Neural cell (in vitro differentiated cells): ENCODE results near the gene NT5C2. TPM values are rescaled to one million over a fixed set of nuclear protein-coding genes. Genes with fewer than 3 reads are reported as not detected.
"Not testable (repeated sequence)": the region's sequence is repeated elsewhere in the genome, so short reads cannot be mapped to it uniquely, and the experiment has no call there.

Source experiments
- H2AFZ ChIP-seq: fragments of 200-600, 300-800 bp; sonication (generic), shearing (Covaris generic); 2 replicates; pipeline ENCODE4 v1.6.0; 2014; ENCODE audit warnings: low read depth, mild to moderate bottlenecking, antibody characterized with exemption, low read length, moderate library complexity
- H3F3A ChIP-seq: fragments of 200-600 bp; shearing (Covaris generic); 2 replicates; pipeline ENCODE4 v1.6.1; 2016; ENCODE audit warnings: mild to moderate bottlenecking, moderate library complexity, mixed read lengths, antibody characterized with exemption, low read length; ENCODE audit not compliant: insufficient read depth, poor library complexity, severe bottlenecking
- H3K27ac ChIP-seq: fragments of 200-600, 300-800 bp; sonication (generic), shearing (Covaris generic); 2 replicates; pipeline ENCODE4 v1.5.1; 2014; ENCODE audit warnings: mild to moderate bottlenecking, low read length, moderate library complexity
- H3K27me3 ChIP-seq: fragments of 300-800, 200-600 bp; sonication (generic), shearing (Covaris generic); 2 replicates; pipeline ENCODE4 v1.6.0; 2014; ENCODE audit warnings: mild to moderate bottlenecking, low read depth, low read length, moderate library complexity; ENCODE audit not compliant: insufficient read depth
- H3K36me3 ChIP-seq: fragments of 300-800, 200-600 bp; sonication (generic), shearing (Covaris generic); 2 replicates; pipeline ENCODE4 v1.5.1; 2014; ENCODE audit warnings: mild to moderate bottlenecking, antibody characterized with exemption, low read length, moderate library complexity; ENCODE audit not compliant: insufficient read depth
- H3K4me2 ChIP-seq: fragments of 300-800, 200-600 bp; sonication (generic), shearing (Covaris generic); 2 replicates; pipeline ENCODE4 v1.6.0; 2014; ENCODE audit warnings: mild to moderate bottlenecking, low read length
- H3K4me3 ChIP-seq: fragments of 300-800, 200-600 bp; sonication (generic), shearing (Covaris generic); 2 replicates; pipeline ENCODE4 v1.5.1; 2014; ENCODE audit warnings: mild to moderate bottlenecking, low read length, moderate library complexity
- H3K79me2 ChIP-seq: fragments of 200-600 bp; shearing (Covaris generic); replicated peaks from 2 replicates; pipeline ENCODE4 v1.6.0; 2014; ENCODE audit warnings: mild to moderate bottlenecking, low read length, moderate library complexity; ENCODE audit not compliant: insufficient read depth
- H3K9ac ChIP-seq: fragments of 300-800, 200-600 bp; sonication (generic), shearing (Covaris generic); 2 replicates; pipeline ENCODE4 v1.6.1; 2016; ENCODE audit warnings: mild to moderate bottlenecking, low read length, mixed read lengths
- H3K9me2 ChIP-seq: fragments of 200-600 bp; shearing (Covaris generic); 2 replicates; pipeline ENCODE4 v1.6.1; 2016; ENCODE audit warnings: mild to moderate bottlenecking, low read length, mixed read lengths; ENCODE audit not compliant: insufficient read depth
- H3K9me3 ChIP-seq: fragments of 200-600, 300-800 bp; sonication (generic), shearing (Covaris generic); 2 replicates; pipeline ENCODE4 v1.6.1; 2016; ENCODE audit warnings: mild to moderate bottlenecking, mixed run types, low read length, moderate library complexity, mixed read lengths
- H4K20me1 ChIP-seq: fragments of 200-600 bp; shearing (Covaris generic); 2 replicates; pipeline ENCODE4 v1.6.1; 2016; ENCODE audit warnings: mild to moderate bottlenecking, mixed run types; ENCODE audit not compliant: insufficient read depth
- EP300 ChIP-seq: fragments of 450-650 bp; conservative IDR thresholded peaks from 2 replicates; pipeline ENCODE4 v1.6.1; 2014; ENCODE audit warnings: antibody characterized with exemption, mild to moderate bottlenecking, moderate library complexity; ENCODE audit not compliant: poor library complexity, severe bottlenecking
- EZH2 ChIP-seq: fragments of 200-600, 300-800 bp; shearing (Covaris generic), sonication (generic); IDR thresholded peaks from 2 replicates; pipeline ENCODE4 v1.6.1; 2014; ENCODE audit warnings: antibody characterized with exemption, low read length, borderline replicate concordance, mild to moderate bottlenecking; ENCODE audit not compliant: insufficient read depth, poor library complexity, severe bottlenecking
- MXI1 ChIP-seq: fragments of 450-650 bp; conservative IDR thresholded peaks from 2 replicates; pipeline ENCODE4 v1.6.1; 2014; ENCODE audit warnings: antibody characterized with exemption, mild to moderate bottlenecking; ENCODE audit not compliant: poor library complexity, severe bottlenecking
- POLR2AphosphoS5 ChIP-seq: IDR thresholded peaks from 2 replicates; pipeline ENCODE4 v1.6.1; 2012
- RAD21 ChIP-seq: fragments of 450-650 bp; conservative IDR thresholded peaks from 2 replicates; pipeline ENCODE4 v1.6.1; 2014; ENCODE audit warnings: antibody characterized with exemption, mild to moderate bottlenecking, moderate library complexity
- REST ChIP-seq: IDR thresholded peaks from 2 replicates; pipeline ENCODE4 v1.6.1; 2012; ENCODE audit warnings: borderline replicate concordance
- SMC3 ChIP-seq: fragments of 450-650 bp; conservative IDR thresholded peaks from 2 replicates; pipeline ENCODE4 v1.6.1; 2014; ENCODE audit warnings: antibody characterized with exemption, mild to moderate bottlenecking, moderate library complexity; ENCODE audit not compliant: poor library complexity
- TAF1 ChIP-seq: IDR thresholded peaks from 2 replicates; pipeline ENCODE4 v1.6.1; 2012; ENCODE audit warnings: low read depth
- polyA plus RNA-seq: library from polyadenylated mRNA; depleted of rRNA; stranded (reverse); fragments of >200 nt; gene quantifications from 2 replicates; pipeline ENCODE4 v1.2.3, GENCODE V29; 2014
- TF ChIP-seq, protein P1 (sequence below): fragments of 450-650 bp; IDR thresholded peaks from 2 replicates; pipeline ENCODE4 v1.5.1; 2014; ENCODE audit warnings: antibody characterized with exemption, mild to moderate bottlenecking, moderate library complexity; ENCODE audit not compliant: poor library complexity, severe bottlenecking

NT5C2 gene
- polyA plus RNA-seq, 1 donor from 2014 or later = 190 TPM

DNA sequence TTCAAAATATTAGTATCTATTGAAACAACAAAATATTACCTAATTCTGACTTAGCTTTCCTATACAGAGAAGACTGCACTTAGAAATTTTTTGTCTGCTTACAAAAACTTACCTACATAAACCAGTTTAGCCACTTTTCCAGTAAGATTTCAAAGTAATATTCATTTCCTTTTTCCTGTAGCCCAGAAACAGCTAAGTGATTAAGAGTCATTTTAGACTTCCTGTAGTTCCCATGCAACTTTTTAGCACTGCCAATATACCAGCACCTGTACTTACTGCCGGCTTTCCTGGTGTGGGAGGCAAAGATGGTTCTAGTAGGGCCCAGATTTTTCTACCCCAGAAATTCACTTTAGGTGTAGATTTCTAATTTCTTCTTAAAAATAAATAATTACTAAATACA lies 21.8 kb downstream of the NT5C2 start:
- Histone ChIP-seq H3K4me3 (no peak overlapping the region), H3K9ac (no peak overlapping the region), H3K36me3 (peaks cover 2% of the 10 kb centered on the region), H3K79me2 (peaks cover 11% of the 10 kb centered on the region), H3K9me3 (no peaks in the 10 kb centered on the region), H4K20me1 (no peaks in the 10 kb centered on the region), H3K4me2 (no peak overlapping the region), H3K27ac (no peak overlapping the region), H3F3A (no peaks in the 10 kb centered on the region), H2AFZ (no peak overlapping the region), H3K27me3 (no peaks in the 10 kb centered on the region), H3K9me2 (no peaks in the 10 kb centered on the region)
- TF ChIP-seq EP300 (no peak), SMC3 (no peak), REST (no peak)

DNA sequence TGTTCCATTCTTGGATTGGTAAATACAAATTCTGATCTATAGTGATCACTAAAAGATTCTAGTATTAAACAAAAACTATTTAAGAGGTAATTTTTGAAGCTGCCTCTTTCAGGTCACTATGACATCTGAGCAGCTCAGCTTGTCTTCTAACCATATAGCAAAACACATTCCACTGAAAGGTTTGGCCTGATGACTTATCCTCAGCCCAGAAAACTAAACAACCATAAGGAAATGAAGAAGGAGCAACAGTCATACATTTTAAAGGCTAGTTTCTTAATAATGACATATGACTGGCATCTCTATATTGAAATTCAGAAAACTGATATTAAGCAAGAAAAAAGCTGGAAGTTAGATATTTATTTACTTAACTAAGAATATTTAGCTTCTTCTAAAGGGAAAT lies 24.6 kb downstream of the NT5C2 start:
- H4K20me1 ChIP-seq = no peaks in the 10 kb centered on the region
- no peaks in the 10 kb centered on the region for H3K9me3 ChIP-seq
- peaks cover 5% of the 10 kb centered on the region for H3K36me3 ChIP-seq
- H3K4me2 ChIP-seq = no peak overlapping the region
- H3K27ac ChIP-seq = no peak overlapping the region
- no peak for TF ChIP-seq EP300
- no peak for TF ChIP-seq MXI1
- no peak for TF ChIP-seq TAF1
- TF ChIP-seq, protein P1, sequence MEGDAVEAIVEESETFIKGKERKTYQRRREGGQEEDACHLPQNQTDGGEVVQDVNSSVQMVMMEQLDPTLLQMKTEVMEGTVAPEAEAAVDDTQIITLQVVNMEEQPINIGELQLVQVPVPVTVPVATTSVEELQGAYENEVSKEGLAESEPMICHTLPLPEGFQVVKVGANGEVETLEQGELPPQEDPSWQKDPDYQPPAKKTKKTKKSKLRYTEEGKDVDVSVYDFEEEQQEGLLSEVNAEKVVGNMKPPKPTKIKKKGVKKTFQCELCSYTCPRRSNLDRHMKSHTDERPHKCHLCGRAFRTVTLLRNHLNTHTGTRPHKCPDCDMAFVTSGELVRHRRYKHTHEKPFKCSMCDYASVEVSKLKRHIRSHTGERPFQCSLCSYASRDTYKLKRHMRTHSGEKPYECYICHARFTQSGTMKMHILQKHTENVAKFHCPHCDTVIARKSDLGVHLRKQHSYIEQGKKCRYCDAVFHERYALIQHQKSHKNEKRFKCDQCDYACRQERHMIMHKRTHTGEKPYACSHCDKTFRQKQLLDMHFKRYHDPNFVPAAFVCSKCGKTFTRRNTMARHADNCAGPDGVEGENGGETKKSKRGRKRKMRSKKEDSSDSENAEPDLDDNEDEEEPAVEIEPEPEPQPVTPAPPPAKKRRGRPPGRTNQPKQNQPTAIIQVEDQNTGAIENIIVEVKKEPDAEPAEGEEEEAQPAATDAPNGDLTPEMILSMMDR = no peak
- no peak for TF ChIP-seq POLR2AphosphoS5
- TF ChIP-seq SMC3 = no peak
- no peak for TF ChIP-seq RAD21
- TF ChIP-seq REST = no peak
- TF ChIP-seq EZH2 = no peak
- no peaks in the 10 kb centered on the region for H3K9me2 ChIP-seq
- peaks cover 11% of the 10 kb centered on the region for H3K79me2 ChIP-seq
- H3K4me3 ChIP-seq = no peak overlapping the region
- no peak overlapping the region for H2AFZ ChIP-seq
- H3K9ac ChIP-seq = no peak overlapping the region
- no peaks in the 10 kb centered on the region for H3F3A ChIP-seq
- no peaks in the 10 kb centered on the region for H3K27me3 ChIP-seq

GRCh38 chr10:103167554-103167953 lies 25.5 kb downstream of the NT5C2 start:
- H2AFZ ChIP-seq, H3K9ac ChIP-seq, H3K4me2 ChIP-seq, H3K27ac ChIP-seq, H4K20me1 ChIP-seq, H3K9me3 ChIP-seq, H3F3A ChIP-seq, H3K4me3 ChIP-seq, H3K36me3 ChIP-seq, H3K9me2 ChIP-seq, H3K27me3 ChIP-seq: not testable (repeated sequence)
- H3K79me2 ChIP-seq = peaks cover 11% of the 10 kb centered on the region
